HG03378 (cell line): ENCODE measurements around the gene GALNT7.
"Not testable (repeated sequence)": the region's sequence is repeated elsewhere in the genome, so short reads cannot be mapped to it uniquely, and the experiment has no call there.

Experiments used
- ATAC-seq: cut with Tn5 transposase; IDR thresholded peaks from one replicate; pipeline ENCODE4 v1.9.1; 2021; ENCODE audit warnings: mild to moderate bottlenecking, moderate library complexity; ENCODE audit not compliant: unreplicated experiment

Gene GALNT7

GRCh38 chr4:173165706-173166105 lies 2.9 kb upstream of the GALNT7 start:
- no peak for ATAC-seq

- ATAC-seq: no peak
These were observed 2.1 kb upstream of the GALNT7 start for GRCh38 chr4:173166491-173166890.

- ATAC-seq: peak; percentile 24
These were observed 734 bp upstream of the GALNT7 start for GRCh38 chr4:173167758-173168395.

- peak; percentile 11 for ATAC-seq
These were observed 492 bp downstream of the GALNT7 start for GRCh38 chr4:173169178-173169427.

- peak; percentile 53 for ATAC-seq
These were observed 994 bp downstream of the GALNT7 start for GRCh38 chr4:173169428-173170181.

GRCh38 chr4:173170182-173170778 lies 1.7 kb downstream of the GALNT7 start:
- ATAC-seq: no peak

- ATAC-seq: no peak
These were observed 2.5 kb downstream of the GALNT7 start for GRCh38 chr4:173171098-173171497.

- no peak for ATAC-seq
These were observed 3.4 kb downstream of the GALNT7 start for GRCh38 chr4:173171987-173172386.

- no peak for ATAC-seq
These were observed 5.6 kb downstream of the GALNT7 start for GRCh38 chr4:173174184-173174583.

- no peak for ATAC-seq
These were observed 6.0 kb downstream of the GALNT7 start for GRCh38 chr4:173174594-173175012.

- ATAC-seq: no peak
These were observed 7.4 kb downstream of the GALNT7 start for GRCh38 chr4:173176010-173176409.

GRCh38 chr4:173177232-173177631 lies 8.6 kb downstream of the GALNT7 start:
- ATAC-seq: no peak

GRCh38 chr4:173178144-173178543 lies 9.5 kb downstream of the GALNT7 start:
- no peak for ATAC-seq

GRCh38 chr4:173181848-173182247 lies 13.2 kb downstream of the GALNT7 start:
- peak; percentile 64 for ATAC-seq

- no peak for ATAC-seq
These were observed 13.8 kb downstream of the GALNT7 start for GRCh38 chr4:173182403-173182802.

GRCh38 chr4:173183659-173184247 lies 15.1 kb downstream of the GALNT7 start:
- ATAC-seq: not testable (repeated sequence)

GRCh38 chr4:173185847-173186510 lies 17.4 kb downstream of the GALNT7 start:
- ATAC-seq: no peak

GRCh38 chr4:173187732-173188131 lies 19.1 kb downstream of the GALNT7 start:
- no peak for ATAC-seq

GRCh38 chr4:173188648-173189047 lies 20.0 kb downstream of the GALNT7 start:
- no peak for ATAC-seq

GRCh38 chr4:173189117-173189693 lies 20.6 kb downstream of the GALNT7 start:
- ATAC-seq: no peak

- no peak for ATAC-seq
These were observed 23.0 kb downstream of the GALNT7 start for GRCh38 chr4:173191623-173192041.
